ENCODE data around the gene MTHFD1L. TPM values are rescaled to one million over a fixed set of nuclear protein-coding genes. Genes with fewer than 3 reads are reported as not detected.

The MTHFD1L gene
- total RNA-seq, 3 donors from 2014 or later, result 3.5 to 15.1 (median 11.0) TPM

- intact Hi-C loops (cut with DNase I; ENCODE audit: low total_unique reads), result no loop called here
- TF ChIP-seq POLR2AphosphoS5 (IDR thresholded peaks at IDR 0.05), result peak in 1 of 3 donors; percentile 8
- TF ChIP-seq CTCF (IDR thresholded peaks at IDR 0.05), result no peak
- TF ChIP-seq POLR2A (IDR thresholded peaks at IDR 0.05), result no peak
- no peaks in the 10 kb centered on the region for H3K27me3 ChIP-seq
- H3K27ac ChIP-seq, result peak overlapping the region in 1 of 2 donors; percentile 53
- DNase-seq (ENCODE audit: low spot score in 2 of 2), result no peak
- no peaks in the 10 kb centered on the region for H3K4me1 ChIP-seq
- no peak overlapping the region for H3K4me3 ChIP-seq
- no peaks in the 10 kb centered on the region for H3K36me3 ChIP-seq
- H3K9me3 ChIP-seq, result no peaks in the 10 kb centered on the region
Measured at GRCh38 chr6:150932996-150933395, 67.5 kb downstream of the MTHFD1L start.

GRCh38 chr6:150934380-150934779, 68.9 kb downstream of the MTHFD1L start:
- Histone ChIP-seq H3K4me3 (no peak overlapping the region), H3K4me1 (no peaks in the 10 kb centered on the region), H3K9me3 (no peaks in the 10 kb centered on the region), H3K27me3 (no peaks in the 10 kb centered on the region), H3K27ac (no peak overlapping the region), H3K36me3 (no peaks in the 10 kb centered on the region)
- intact Hi-C loops (cut with DNase I; ENCODE audit: low total_unique reads), result no loop called here
- DNase-seq (ENCODE audit: low spot score in 2 of 2), result no peak
- TF ChIP-seq CTCF (IDR thresholded peaks at IDR 0.05) (no peak), POLR2AphosphoS5 (IDR thresholded peaks at IDR 0.05) (no peak), POLR2A (IDR thresholded peaks at IDR 0.05) (no peak)

GRCh38 chr6:150936021-150936555, 70.6 kb downstream of the MTHFD1L start:
- Histone ChIP-seq H3K27ac (no peak overlapping the region), H3K27me3 (no peaks in the 10 kb centered on the region), H3K9me3 (no peaks in the 10 kb centered on the region), H3K4me3 (no peak overlapping the region), H3K36me3 (no peaks in the 10 kb centered on the region), H3K4me1 (no peaks in the 10 kb centered on the region)
- TF ChIP-seq CTCF (IDR thresholded peaks at IDR 0.05), result no peak
- TF ChIP-seq POLR2A (IDR thresholded peaks at IDR 0.05), result no peak
- TF ChIP-seq POLR2AphosphoS5 (IDR thresholded peaks at IDR 0.05), result no peak
- no peak for DNase-seq (ENCODE audit: low spot score in 2 of 2)
- intact Hi-C loops (cut with DNase I; ENCODE audit: low total_unique reads), result no loop called here

- no peak overlapping the region for H3K27ac ChIP-seq
- H3K4me1 ChIP-seq, result no peaks in the 10 kb centered on the region
Measured at GRCh38 chr6:150937132-150937906, 71.8 kb downstream of the MTHFD1L start.

DNA sequence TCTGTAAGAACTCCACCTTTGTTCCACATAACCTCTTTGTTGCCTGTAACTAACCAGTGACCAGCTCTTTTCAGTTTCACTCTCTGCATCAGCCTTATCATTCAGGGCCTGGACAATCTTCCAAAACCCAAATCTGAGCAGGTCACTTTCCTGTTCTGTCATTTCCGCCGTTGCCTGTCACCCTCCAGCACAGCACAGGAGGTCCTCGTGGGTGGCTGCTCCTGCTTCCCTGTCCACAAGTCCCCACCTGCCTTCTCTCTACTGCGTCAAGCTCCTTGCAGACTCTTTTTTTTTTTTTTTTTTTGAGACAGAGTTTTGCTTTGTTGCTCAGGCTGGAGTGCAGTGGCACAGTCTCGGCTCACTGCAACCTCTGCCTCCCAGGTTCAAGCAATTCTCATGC, 73.9 kb downstream of the MTHFD1L start:
- Histone ChIP-seq H3K9me3 (no peaks in the 10 kb centered on the region), H3K27me3 (no peaks in the 10 kb centered on the region), H3K4me1 (no peaks in the 10 kb centered on the region), H3K27ac (no peak overlapping the region), H3K4me3 (no peak overlapping the region), H3K36me3 (no peaks in the 10 kb centered on the region)
- intact Hi-C loops (cut with DNase I; ENCODE audit: low total_unique reads), result no loop called here
- TF ChIP-seq POLR2AphosphoS5 (IDR thresholded peaks at IDR 0.05) (no peak), CTCF (IDR thresholded peaks at IDR 0.05) (no peak), POLR2A (IDR thresholded peaks at IDR 0.05) (no peak)
- no peak for DNase-seq (ENCODE audit: low spot score in 2 of 2)

More at GRCh38 chr6:150937132-150937906, 71.8 kb downstream of the MTHFD1L start:
- Histone ChIP-seq H3K27me3 (no peaks in the 10 kb centered on the region), H3K36me3 (no peaks in the 10 kb centered on the region), H3K9me3 (no peaks in the 10 kb centered on the region), H3K4me3 (no peak overlapping the region)
- TF ChIP-seq POLR2A (IDR thresholded peaks at IDR 0.05) (no peak), POLR2AphosphoS5 (IDR thresholded peaks at IDR 0.05) (peak in 2 of 3 donors; percentile 45 to 66)
- intact Hi-C loops (cut with DNase I; ENCODE audit: low total_unique reads), result no loop called here
- DNase-seq (ENCODE audit: low spot score in 2 of 2), result no peak
